K562 (cell line): ENCODE data around the gene FGF22. TPM values are rescaled to one million over a fixed set of nuclear protein-coding genes. Genes with fewer than 3 reads are reported as not detected.

Source experiments
- BRCA1 ChIP-seq, 2 experiments: fragments of 450-650 bp in 1 of 2; sonication (generic) in 1 of 2; formaldehyde crosslinking in 1 of 2; IDR thresholded peaks; 2 replicates each; pipeline versions ENCODE4 v1.5.0 to v1.6.1; 2017 to 2020; ENCODE audit warnings: mild to moderate bottlenecking in 1 of 2, missing genetic modification reagents in 1 of 2
- ETV5 ChIP-seq: sonication (generic); formaldehyde crosslinking; IDR thresholded peaks from 2 replicates; pipeline ENCODE4 v1.4.0; 2020; ENCODE audit warnings: low read depth, mild to moderate bottlenecking, missing genetic modification reagents
- MYC ChIP-seq, 2 experiments: fragments of 250-450 bp in 1 of 2; sonication (Bioruptor Pico) in 1 of 2; IDR thresholded peaks; 2 replicates each; pipeline versions ENCODE4 v1.5.1 to v1.6.1; 2012 to 2021; ENCODE audit warnings: low read depth in 2 of 2, borderline replicate concordance in 1 of 2, improper control_type of control experiment in 1 of 2, low read length in 1 of 2, mild to moderate bottlenecking in 1 of 2, moderate library complexity in 1 of 2
- PHF20 ChIP-seq: fragments of 450-650 bp; IDR thresholded peaks from 2 replicates; pipeline ENCODE4 v1.6.1; 2018; ENCODE audit not compliant: partially characterized antibody
- PHTF2 ChIP-seq: fragments of 250-450 bp; sonication (Bioruptor Pico); IDR thresholded peaks from 2 replicates; pipeline ENCODE4 v1.5.0; 2021; ENCODE audit warnings: mild to moderate bottlenecking
- RBFOX2 ChIP-seq: fragments of 200-400 bp; formaldehyde crosslinking; IDR thresholded peaks from 2 replicates; pipeline ENCODE4 v1.6.1; 2017; ENCODE audit warnings: low read depth, mild to moderate bottlenecking, low read length, moderate library complexity
- RBM22 ChIP-seq: fragments of 200-400 bp; formaldehyde crosslinking; IDR thresholded peaks from 2 replicates; pipeline ENCODE4 v1.6.1; 2018; ENCODE audit warnings: low read length, low read depth; ENCODE audit not compliant: poor library complexity, severe bottlenecking
- RHOXF2B ChIP-seq: fragments of 250-450 bp; sonication (Bioruptor Pico); conservative IDR thresholded peaks from 2 replicates; pipeline ENCODE4 v1.5.1; 2021
- SIN3A ChIP-seq, 2 experiments: fragments of 150-350 bp in 1 of 2; IDR thresholded peaks; 2 replicates each; pipeline ENCODE4 v1.6.1; 2011 to 2016; ENCODE audit warnings: borderline replicate concordance in 2 of 2, low read depth in 2 of 2, low read length in 2 of 2, mild to moderate bottlenecking in 2 of 2, moderate library complexity in 2 of 2; ENCODE audit not compliant: control insufficient read depth in 1 of 2
- ZNF384 ChIP-seq: IDR thresholded peaks from 2 replicates; pipeline ENCODE4 v1.6.1; 2012; ENCODE audit warnings: low read depth, low read length, improper control_type of control experiment
- ZNF57 ChIP-seq: fragments of 450-650 bp; formaldehyde crosslinking; IDR thresholded peaks from 2 replicates; pipeline ENCODE4 v1.4.0; 2020; ENCODE audit warnings: mild to moderate bottlenecking, moderate library complexity
- polyA plus RNA-seq, 8 experiments: library from polyadenylated mRNA; depleted of rRNA in 4 of 8; stranded (reverse) in 5 of 8; unstranded in 3 of 8; fragments of >200 nt; fragmentation: Nextera tagmentation in 2 of 8; fragmentation: Illumina TruSeq in 1 of 8; extraction: Ambion mirVana in 2 of 8; extraction: Trizol in 1 of 8; gene quantifications; 2 replicates each; pipeline versions ENCODE4 v1.2.1 to v1.2.3, GENCODE V29; 2011 to 2014; ENCODE audit warnings: inconsistent platforms in 1 of 8, missing spikeins in 1 of 8
- total RNA-seq, 7 experiments: library from RNA; depleted of rRNA in 6 of 7; stranded (reverse); fragments of >200 nt in 6 of 7; fragmentation: Illumina TruSeq in 2 of 7; extraction: Trizol in 2 of 7; gene quantifications; 2 replicates each; pipeline versions ENCODE4 v1.2.1 to v1.2.3, GENCODE V29; 2011 to 2021; ENCODE audit warnings: low replicate concordance in 1 of 7
- TF ChIP-seq, protein P1 (sequence below): fragments of 450-650 bp; IDR thresholded peaks from 2 replicates; pipeline ENCODE4 v1.6.1; 2016
- TF ChIP-seq, protein P2 (sequence below): fragments of 450-650 bp; IDR thresholded peaks from 2 replicates; pipeline ENCODE4 v1.6.1; 2016; ENCODE audit warnings: borderline replicate concordance
- TF ChIP-seq, protein P3 (sequence below): sonication (generic); formaldehyde crosslinking; IDR thresholded peaks from 2 replicates; pipeline ENCODE4 v1.8.0; 2022; ENCODE audit warnings: mild to moderate bottlenecking, missing genetic modification reagents
- TF ChIP-seq, protein P4 (sequence below), 2 experiments: IDR thresholded peaks; 2 replicates each; pipeline ENCODE4 v1.6.1; 2011; ENCODE audit warnings: borderline replicate concordance in 1 of 2, control low read depth in 1 of 2, low read depth in 1 of 2, low read length in 1 of 2, mild to moderate bottlenecking in 1 of 2, mixed read lengths in 1 of 2, moderate library complexity in 1 of 2; ENCODE audit not compliant: insufficient read depth in 1 of 2, insufficient read length in 1 of 2, poor library complexity in 1 of 2, severe bottlenecking in 1 of 2; ENCODE audit errors: extremely low read depth in 1 of 2

FGF22 gene
- total and polyA plus RNA-seq, 9 of the 15 experiments (the other 6 are each of a cell fraction or from before 2014, with no cell fraction given): 0.14 to 2.2 (median 0.86) TPM; not detected in 4

DNA sequence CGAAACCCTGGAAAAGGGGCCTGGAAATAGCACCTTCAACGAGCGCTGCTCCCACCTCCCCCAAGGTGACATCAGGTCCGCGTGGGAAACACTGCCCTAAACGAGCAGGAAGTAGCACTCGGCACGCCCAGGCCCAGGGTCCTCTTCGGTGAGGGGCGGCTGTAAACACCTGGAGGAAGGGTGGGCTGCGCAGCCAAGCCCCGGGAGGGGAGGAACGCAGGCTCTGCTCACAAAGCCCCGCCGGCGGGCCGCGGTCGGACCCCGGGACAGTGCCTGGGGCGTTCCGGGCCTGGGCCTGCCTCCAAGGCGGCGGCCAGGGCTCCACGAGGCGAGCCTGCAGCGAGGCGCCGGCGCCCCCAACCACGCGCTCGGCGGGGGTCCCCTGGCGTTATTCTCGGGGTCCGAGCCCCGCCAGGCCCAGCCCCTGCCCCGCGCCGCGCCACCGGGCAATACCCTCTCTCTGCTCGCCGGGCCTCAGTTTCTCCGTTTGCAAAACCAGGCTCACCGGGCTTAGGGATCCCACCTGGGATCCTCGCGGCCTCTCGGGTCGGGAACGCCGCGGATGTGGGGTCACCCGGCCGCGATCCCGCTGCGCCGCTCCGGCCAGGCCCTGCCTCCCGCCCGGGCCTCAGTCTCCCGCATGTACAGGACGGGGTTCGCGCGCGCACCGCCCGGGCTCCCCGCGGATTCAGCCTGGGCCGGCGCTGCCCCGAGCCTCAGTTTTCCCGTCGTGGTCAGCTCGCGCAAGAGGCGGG is 22.7 kb downstream of the FGF22 start (continued):
- TF ChIP-seq RBFOX2 (peak; percentile 72), ETV5 (CRISPR knock-in tag) (no peak), SIN3A (IDR thresholded peaks at IDR 0.05; ENCODE audit: borderline replicate concordance in 2 of 2, control insufficient read depth in 1 of 2, low read depth in 2 of 2, low read length in 2 of 2) (peak; percentile 70 to 73; a peak in 2 of 4 replicates), PHF20 (no peak), BRCA1 (IDR thresholded peaks at IDR 0.05) (no peak), BRCA1 (CRISPR knock-in tag; IDR thresholded peaks at IDR 0.05) (0 out of 2 replicates have a peak, but pooled peaks have one; percentile 62), PHTF2 (CRISPR knock-in tag) (no peak), RHOXF2B (CRISPR knock-in tag) (no peak), ZNF57 (CRISPR knock-in tag) (no peak), RBM22 (no peak), MYC (IDR thresholded peaks at IDR 0.05; ENCODE audit: low read depth, low read length) (peak; percentile 95), MYC (CRISPR knock-in tag; IDR thresholded peaks at IDR 0.05; ENCODE audit: borderline replicate concordance, low read depth) (no peak), ZNF384 (no peak)
- TF ChIP-seq, protein P1, sequence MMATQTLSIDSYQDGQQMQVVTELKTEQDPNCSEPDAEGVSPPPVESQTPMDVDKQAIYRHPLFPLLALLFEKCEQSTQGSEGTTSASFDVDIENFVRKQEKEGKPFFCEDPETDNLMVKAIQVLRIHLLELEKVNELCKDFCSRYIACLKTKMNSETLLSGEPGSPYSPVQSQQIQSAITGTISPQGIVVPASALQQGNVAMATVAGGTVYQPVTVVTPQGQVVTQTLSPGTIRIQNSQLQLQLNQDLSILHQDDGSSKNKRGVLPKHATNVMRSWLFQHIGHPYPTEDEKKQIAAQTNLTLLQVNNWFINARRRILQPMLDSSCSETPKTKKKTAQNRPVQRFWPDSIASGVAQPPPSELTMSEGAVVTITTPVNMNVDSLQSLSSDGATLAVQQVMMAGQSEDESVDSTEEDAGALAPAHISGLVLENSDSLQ: no peak
- TF ChIP-seq, protein P2, sequence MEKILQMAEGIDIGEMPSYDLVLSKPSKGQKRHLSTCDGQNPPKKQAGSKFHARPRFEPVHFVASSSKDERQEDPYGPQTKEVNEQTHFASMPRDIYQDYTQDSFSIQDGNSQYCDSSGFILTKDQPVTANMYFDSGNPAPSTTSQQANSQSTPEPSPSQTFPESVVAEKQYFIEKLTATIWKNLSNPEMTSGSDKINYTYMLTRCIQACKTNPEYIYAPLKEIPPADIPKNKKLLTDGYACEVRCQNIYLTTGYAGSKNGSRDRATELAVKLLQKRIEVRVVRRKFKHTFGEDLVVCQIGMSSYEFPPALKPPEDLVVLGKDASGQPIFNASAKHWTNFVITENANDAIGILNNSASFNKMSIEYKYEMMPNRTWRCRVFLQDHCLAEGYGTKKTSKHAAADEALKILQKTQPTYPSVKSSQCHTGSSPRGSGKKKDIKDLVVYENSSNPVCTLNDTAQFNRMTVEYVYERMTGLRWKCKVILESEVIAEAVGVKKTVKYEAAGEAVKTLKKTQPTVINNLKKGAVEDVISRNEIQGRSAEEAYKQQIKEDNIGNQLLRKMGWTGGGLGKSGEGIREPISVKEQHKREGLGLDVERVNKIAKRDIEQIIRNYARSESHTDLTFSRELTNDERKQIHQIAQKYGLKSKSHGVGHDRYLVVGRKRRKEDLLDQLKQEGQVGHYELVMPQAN: peak; percentile 80; the same call in 1 of the 2 replicates
- TF ChIP-seq, protein P3, sequence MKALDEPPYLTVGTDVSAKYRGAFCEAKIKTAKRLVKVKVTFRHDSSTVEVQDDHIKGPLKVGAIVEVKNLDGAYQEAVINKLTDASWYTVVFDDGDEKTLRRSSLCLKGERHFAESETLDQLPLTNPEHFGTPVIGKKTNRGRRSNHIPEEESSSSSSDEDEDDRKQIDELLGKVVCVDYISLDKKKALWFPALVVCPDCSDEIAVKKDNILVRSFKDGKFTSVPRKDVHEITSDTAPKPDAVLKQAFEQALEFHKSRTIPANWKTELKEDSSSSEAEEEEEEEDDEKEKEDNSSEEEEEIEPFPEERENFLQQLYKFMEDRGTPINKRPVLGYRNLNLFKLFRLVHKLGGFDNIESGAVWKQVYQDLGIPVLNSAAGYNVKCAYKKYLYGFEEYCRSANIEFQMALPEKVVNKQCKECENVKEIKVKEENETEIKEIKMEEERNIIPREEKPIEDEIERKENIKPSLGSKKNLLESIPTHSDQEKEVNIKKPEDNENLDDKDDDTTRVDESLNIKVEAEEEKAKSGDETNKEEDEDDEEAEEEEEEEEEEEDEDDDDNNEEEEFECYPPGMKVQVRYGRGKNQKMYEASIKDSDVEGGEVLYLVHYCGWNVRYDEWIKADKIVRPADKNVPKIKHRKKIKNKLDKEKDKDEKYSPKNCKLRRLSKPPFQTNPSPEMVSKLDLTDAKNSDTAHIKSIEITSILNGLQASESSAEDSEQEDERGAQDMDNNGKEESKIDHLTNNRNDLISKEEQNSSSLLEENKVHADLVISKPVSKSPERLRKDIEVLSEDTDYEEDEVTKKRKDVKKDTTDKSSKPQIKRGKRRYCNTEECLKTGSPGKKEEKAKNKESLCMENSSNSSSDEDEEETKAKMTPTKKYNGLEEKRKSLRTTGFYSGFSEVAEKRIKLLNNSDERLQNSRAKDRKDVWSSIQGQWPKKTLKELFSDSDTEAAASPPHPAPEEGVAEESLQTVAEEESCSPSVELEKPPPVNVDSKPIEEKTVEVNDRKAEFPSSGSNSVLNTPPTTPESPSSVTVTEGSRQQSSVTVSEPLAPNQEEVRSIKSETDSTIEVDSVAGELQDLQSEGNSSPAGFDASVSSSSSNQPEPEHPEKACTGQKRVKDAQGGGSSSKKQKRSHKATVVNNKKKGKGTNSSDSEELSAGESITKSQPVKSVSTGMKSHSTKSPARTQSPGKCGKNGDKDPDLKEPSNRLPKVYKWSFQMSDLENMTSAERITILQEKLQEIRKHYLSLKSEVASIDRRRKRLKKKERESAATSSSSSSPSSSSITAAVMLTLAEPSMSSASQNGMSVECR: peak; percentile 52
- TF ChIP-seq, protein P4, sequence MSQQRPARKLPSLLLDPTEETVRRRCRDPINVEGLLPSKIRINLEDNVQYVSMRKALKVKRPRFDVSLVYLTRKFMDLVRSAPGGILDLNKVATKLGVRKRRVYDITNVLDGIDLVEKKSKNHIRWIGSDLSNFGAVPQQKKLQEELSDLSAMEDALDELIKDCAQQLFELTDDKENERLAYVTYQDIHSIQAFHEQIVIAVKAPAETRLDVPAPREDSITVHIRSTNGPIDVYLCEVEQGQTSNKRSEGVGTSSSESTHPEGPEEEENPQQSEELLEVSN (IDR thresholded peaks at IDR 0.05; ENCODE audit: borderline replicate concordance in 1 of 2, extremely low read depth in 1 of 2, insufficient read depth in 1 of 2, insufficient read length in 1 of 2, low read depth in 1 of 2, low read length in 1 of 2, poor library complexity in 1 of 2, severe bottlenecking in 1 of 2): peak; percentile 45 to 71
